ENCODE data around the gene GANAB.

The GANAB gene

DNA sequence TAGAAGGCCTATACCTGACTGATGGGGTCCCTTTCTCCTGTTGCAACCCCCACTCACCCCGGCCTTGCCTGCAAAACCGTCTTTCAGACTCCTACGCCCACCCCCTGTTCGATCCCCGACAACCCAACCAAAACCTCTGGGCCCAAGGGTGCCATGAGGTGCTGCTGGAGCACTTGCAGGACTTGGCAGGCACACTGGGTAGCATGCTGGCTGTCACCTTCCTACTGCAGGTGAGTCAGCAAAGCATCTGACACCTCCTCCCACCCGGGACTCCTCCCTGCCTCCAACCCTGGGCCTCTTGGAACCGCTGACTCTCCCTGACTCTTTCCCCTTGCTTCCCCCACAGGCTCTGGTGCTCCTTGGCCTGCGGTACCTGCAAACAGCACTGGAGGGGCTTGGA, 32.1 kb downstream of the GANAB start:
- no peak overlapping the region for H3K27ac ChIP-seq (ENCODE audit: low read depth, low read length)
- H3K9me3 ChIP-seq (ENCODE audit: low read length), result no peaks in the 10 kb centered on the region
- peaks cover 16% of the 10 kb centered on the region for H3K36me3 ChIP-seq (ENCODE audit: insufficient read depth, low read length)
- H3K27me3 ChIP-seq (ENCODE audit: control insufficient read depth in 1 of 2, insufficient read depth in 2 of 2, low read length in 2 of 2), result no peaks in the 10 kb centered on the region
- H3K4me1 ChIP-seq (ENCODE audit: insufficient read depth, low read length), result peaks cover 20% of the 10 kb centered on the region
- no peak overlapping the region for H3K4me3 ChIP-seq (ENCODE audit: low read depth in 1 of 2, low read length in 2 of 2)
- no peak overlapping the region for H3K9ac ChIP-seq (ENCODE audit: low read length)

GRCh38 chr11:62613291-62613778, 33.1 kb downstream of the GANAB start:
- no peak overlapping the region for H3K9ac ChIP-seq (ENCODE audit: low read length)
- H3K9me3 ChIP-seq (ENCODE audit: low read length), result no peaks in the 10 kb centered on the region
- peaks cover 16% of the 10 kb centered on the region for H3K36me3 ChIP-seq (ENCODE audit: insufficient read depth, low read length)
- peak overlapping the region; percentile 92 for H3K27ac ChIP-seq (ENCODE audit: low read depth, low read length)
- H3K27me3 ChIP-seq (ENCODE audit: control insufficient read depth in 1 of 2, insufficient read depth in 2 of 2, low read length in 2 of 2), result no peaks in the 10 kb centered on the region
- H3K4me1 ChIP-seq (ENCODE audit: insufficient read depth, low read length), result peaks cover 20% of the 10 kb centered on the region
- peak overlapping the region; percentile 39 to 47 for H3K4me3 ChIP-seq (ENCODE audit: low read depth in 1 of 2, low read length in 2 of 2)

- Histone ChIP-seq H3K4me3 (ENCODE audit: low read depth in 1 of 2, low read length in 2 of 2) (peak within 1 kb of the TSS; percentile 39 to 89), H3K27ac (ENCODE audit: low read depth, low read length) (peak within 1 kb of the TSS; percentile 92), H3K9me3 (ENCODE audit: low read length) (no peaks in the 10 kb centered on the region), H3K36me3 (ENCODE audit: insufficient read depth, low read length) (peaks cover 22% of the 10 kb centered on the region), H3K4me1 (ENCODE audit: insufficient read depth, low read length) (peaks cover 20% of the 10 kb centered on the region), H3K27me3 (ENCODE audit: control insufficient read depth in 1 of 2, insufficient read depth in 2 of 2, low read length in 2 of 2) (no peaks in the 10 kb centered on the region), H3K9ac (ENCODE audit: low read length) (peak within 1 kb of the TSS; percentile 90)
Measured at GRCh38 chr11:62612366-62613290, 33.8 kb downstream of the GANAB start, which contains the start of the genes EML3 and ROM1. TSS of gene EML3 (minus strand) at chr11:62612775. CDS start at chr11:62612457, 318 bp downstream. TSS of gene ROM1 (plus strand) at chr11:62613257. CDS start at chr11:62613282, 25 bp downstream.

DNA sequence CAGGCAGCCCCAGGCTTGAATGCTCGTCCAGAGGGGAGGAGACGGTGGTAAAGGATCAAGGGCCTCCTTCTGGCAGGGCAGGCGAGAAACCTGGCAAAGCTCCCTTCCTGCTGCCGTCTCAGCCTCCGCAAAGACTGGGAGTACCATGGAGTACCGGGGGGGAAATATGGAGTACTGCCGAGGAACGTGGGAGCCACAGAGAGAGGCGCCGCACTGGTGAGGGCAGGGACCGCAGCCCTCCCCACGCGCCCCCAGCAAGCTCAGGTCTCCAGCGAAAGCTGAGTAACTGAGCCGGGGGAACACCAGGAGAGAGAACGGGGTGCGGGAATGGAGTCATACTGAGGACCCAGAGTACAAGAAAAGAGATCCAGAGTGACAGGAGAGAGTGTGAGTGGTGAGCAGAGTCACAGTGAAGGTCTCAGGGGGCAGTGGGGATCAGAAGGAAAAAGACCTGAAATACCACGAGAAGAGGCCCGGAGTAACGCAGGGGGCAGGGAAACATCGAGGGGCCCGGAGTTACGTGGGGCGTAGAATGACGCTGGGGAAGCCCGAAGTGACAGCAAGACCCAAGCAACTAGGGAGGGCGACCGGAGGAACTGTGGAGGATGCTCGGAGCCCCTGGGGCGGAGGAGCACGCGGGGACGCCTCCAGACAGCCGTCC, 34.6 kb downstream of the GANAB start:
- peak overlapping the region; percentile 90 for H3K9ac ChIP-seq (ENCODE audit: low read length)
- H3K27me3 ChIP-seq (ENCODE audit: control insufficient read depth in 1 of 2, insufficient read depth in 2 of 2, low read length in 2 of 2), result no peaks in the 10 kb centered on the region
- H3K36me3 ChIP-seq (ENCODE audit: insufficient read depth, low read length), result peaks cover 24% of the 10 kb centered on the region
- peaks cover 20% of the 10 kb centered on the region for H3K4me1 ChIP-seq (ENCODE audit: insufficient read depth, low read length)
- H3K9me3 ChIP-seq (ENCODE audit: low read length), result no peaks in the 10 kb centered on the region
- peak overlapping the region; percentile 39 to 89 for H3K4me3 ChIP-seq (ENCODE audit: low read depth in 1 of 2, low read length in 2 of 2)
- peak overlapping the region; percentile 92 for H3K27ac ChIP-seq (ENCODE audit: low read depth, low read length)

GRCh38 chr11:62610814-62611704, 35.4 kb downstream of the GANAB start:
- H3K4me1 ChIP-seq (ENCODE audit: insufficient read depth, low read length), result peaks cover 20% of the 10 kb centered on the region
- peak overlapping the region; percentile 39 to 89 for H3K4me3 ChIP-seq (ENCODE audit: low read depth in 1 of 2, low read length in 2 of 2)
- peaks cover 20% of the 10 kb centered on the region for H3K36me3 ChIP-seq (ENCODE audit: insufficient read depth, low read length)
- peak overlapping the region; percentile 90 for H3K9ac ChIP-seq (ENCODE audit: low read length)
- H3K27me3 ChIP-seq (ENCODE audit: control insufficient read depth in 1 of 2, insufficient read depth in 2 of 2, low read length in 2 of 2), result no peaks in the 10 kb centered on the region
- H3K9me3 ChIP-seq (ENCODE audit: low read length), result no peaks in the 10 kb centered on the region
- H3K27ac ChIP-seq (ENCODE audit: low read depth, low read length), result peak overlapping the region; percentile 92

DNA sequence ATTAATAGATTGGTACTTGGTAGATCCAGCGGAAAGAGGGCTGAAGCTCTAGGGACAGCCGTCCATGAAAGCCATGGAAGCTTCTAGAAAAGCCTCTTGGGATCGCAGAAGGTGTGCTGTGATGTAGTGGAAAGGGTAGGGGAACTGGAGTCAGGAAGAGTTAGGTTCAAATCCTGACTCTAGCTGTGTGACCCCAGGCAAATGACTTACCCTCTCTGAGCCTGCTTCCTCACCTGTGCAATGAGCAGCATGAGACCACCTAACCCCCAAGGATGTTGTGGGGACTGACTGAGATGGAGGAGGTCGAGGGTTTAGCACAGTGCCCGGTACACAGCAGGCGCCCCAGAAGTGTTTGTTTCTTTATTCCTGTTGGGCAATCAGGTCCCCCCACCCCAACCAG, 36.0 kb downstream of the GANAB start:
- no peak overlapping the region for H3K27ac ChIP-seq (ENCODE audit: low read depth, low read length)
- no peak overlapping the region for H3K9ac ChIP-seq (ENCODE audit: low read length)
- no peaks in the 10 kb centered on the region for H3K9me3 ChIP-seq (ENCODE audit: low read length)
- no peak overlapping the region for H3K4me3 ChIP-seq (ENCODE audit: low read depth in 1 of 2, low read length in 2 of 2)
- no peaks in the 10 kb centered on the region for H3K27me3 ChIP-seq (ENCODE audit: control insufficient read depth in 1 of 2, insufficient read depth in 2 of 2, low read length in 2 of 2)
- peaks cover 18% of the 10 kb centered on the region for H3K36me3 ChIP-seq (ENCODE audit: insufficient read depth, low read length)
- peaks cover 20% of the 10 kb centered on the region for H3K4me1 ChIP-seq (ENCODE audit: insufficient read depth, low read length)

DNA sequence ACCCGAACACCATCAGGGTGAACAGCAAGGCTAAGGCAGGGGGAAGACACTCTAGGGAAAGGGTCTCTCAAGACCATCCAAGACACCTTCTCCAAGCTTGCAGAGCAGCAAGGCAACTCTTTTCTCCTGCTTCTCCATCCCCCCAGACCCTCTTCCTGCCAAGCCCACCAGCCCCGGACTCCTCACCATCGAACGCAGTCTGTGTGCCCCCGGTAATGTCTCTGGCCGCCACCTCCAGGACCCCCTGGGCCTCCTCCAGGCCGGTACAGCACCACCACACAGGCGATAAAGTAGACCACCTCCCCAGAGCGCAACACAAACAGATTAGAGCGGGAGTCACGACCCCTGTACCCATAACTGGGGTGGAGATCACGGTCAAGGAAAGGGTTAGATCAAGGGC, 37.6 kb downstream of the GANAB start:
- H3K9ac ChIP-seq (ENCODE audit: low read length), result no peak overlapping the region
- H3K4me1 ChIP-seq (ENCODE audit: insufficient read depth, low read length), result peaks cover 20% of the 10 kb centered on the region
- peaks cover 21% of the 10 kb centered on the region for H3K36me3 ChIP-seq (ENCODE audit: insufficient read depth, low read length)

GRCh38 chr11:62607714-62608113, 38.7 kb downstream of the GANAB start:
- Histone ChIP-seq H3K27me3 (ENCODE audit: control insufficient read depth in 1 of 2, insufficient read depth in 2 of 2, low read length in 2 of 2) (no peaks in the 10 kb centered on the region), H3K27ac (ENCODE audit: low read depth, low read length) (no peak overlapping the region), H3K36me3 (ENCODE audit: insufficient read depth, low read length) (peaks cover 21% of the 10 kb centered on the region), H3K4me3 (ENCODE audit: low read depth in 1 of 2, low read length in 2 of 2) (no peak overlapping the region), H3K9me3 (ENCODE audit: low read length) (no peaks in the 10 kb centered on the region), H3K4me1 (ENCODE audit: insufficient read depth, low read length) (peaks cover 21% of the 10 kb centered on the region), H3K9ac (ENCODE audit: low read length) (no peak overlapping the region)

More for the DNA sequence above, 37.6 kb downstream of the GANAB start:
- no peak overlapping the region for H3K27ac ChIP-seq (ENCODE audit: low read depth, low read length)
- H3K27me3 ChIP-seq (ENCODE audit: control insufficient read depth in 1 of 2, insufficient read depth in 2 of 2, low read length in 2 of 2), result no peaks in the 10 kb centered on the region
- H3K9me3 ChIP-seq (ENCODE audit: low read length), result no peaks in the 10 kb centered on the region
- H3K4me3 ChIP-seq (ENCODE audit: low read depth in 1 of 2, low read length in 2 of 2), result no peak overlapping the region

- peaks cover 21% of the 10 kb centered on the region for H3K36me3 ChIP-seq (ENCODE audit: insufficient read depth, low read length)
- H3K9me3 ChIP-seq (ENCODE audit: low read length), result no peaks in the 10 kb centered on the region
- no peak overlapping the region for H3K9ac ChIP-seq (ENCODE audit: low read length)
- H3K27me3 ChIP-seq (ENCODE audit: control insufficient read depth in 1 of 2, insufficient read depth in 2 of 2, low read length in 2 of 2), result no peaks in the 10 kb centered on the region
- H3K4me1 ChIP-seq (ENCODE audit: insufficient read depth, low read length), result peaks cover 10% of the 10 kb centered on the region
- H3K4me3 ChIP-seq (ENCODE audit: low read depth in 1 of 2, low read length in 2 of 2), result no peak overlapping the region
- H3K27ac ChIP-seq (ENCODE audit: low read depth, low read length), result no peak overlapping the region
Measured at GRCh38 chr11:62605902-62606301, 40.5 kb downstream of the GANAB start.

GRCh38 chr11:62605467-62605866, 40.9 kb downstream of the GANAB start:
- peaks cover 11% of the 10 kb centered on the region for H3K4me1 ChIP-seq (ENCODE audit: insufficient read depth, low read length)
- no peak overlapping the region for H3K9ac ChIP-seq (ENCODE audit: low read length)
- no peak overlapping the region for H3K27ac ChIP-seq (ENCODE audit: low read depth, low read length)
- H3K27me3 ChIP-seq (ENCODE audit: control insufficient read depth in 1 of 2, insufficient read depth in 2 of 2, low read length in 2 of 2), result no peaks in the 10 kb centered on the region
- peaks cover 21% of the 10 kb centered on the region for H3K36me3 ChIP-seq (ENCODE audit: insufficient read depth, low read length)
- no peak overlapping the region for H3K4me3 ChIP-seq (ENCODE audit: low read depth in 1 of 2, low read length in 2 of 2)
- H3K9me3 ChIP-seq (ENCODE audit: low read length), result no peaks in the 10 kb centered on the region

Measured in muscle layer of colon (tissue), 2 donors.